T-helper 1 cell (primary cell): ENCODE data around the gene TNNC2.
A peak's percentile ranks its signal among the peaks of the same experiment; 100 is the strongest.
"Not testable (repeated sequence)": the region's sequence is repeated elsewhere in the genome, so short reads cannot be mapped to it uniquely, and the experiment has no call there.

Experiments
- DNase-seq, 5 donors: peaks; one replicate each; pipeline ENCODE4 v3.0.0-alpha.2; 2012 to 2020
- total RNA-seq, 4 donors: gene quantifications; one replicate each; lab custom pipeline; 2026; lab: John Stamatoyannopoulos, UW

Gene TNNC2
- 0 to 0.91 (median 0.47) reads per million in 4 donors for total RNA-seq

GRCh38 chr20:45827030-45827652 lies at the start of gene TNNC2:
Gene TNNC2, minus strand, starts transcription at chr20:45827312. Its CDS starts 64 bp downstream, at chr20:45827248.
- DNase-seq = no peak

- no peak for DNase-seq
Measured at GRCh38 chr20:45874576-45874975, 47.5 kb upstream of the TNNC2 start.

- DNase-seq = not testable (repeated sequence)
Measured at GRCh38 chr20:45874104-45874481, 47.0 kb upstream of the TNNC2 start.

GRCh38 chr20:45873409-45874103 lies 46.4 kb upstream of the TNNC2 start:
- no peak for DNase-seq

- no peak for DNase-seq
Measured at GRCh38 chr20:45872626-45873025, 45.5 kb upstream of the TNNC2 start.

- DNase-seq = no peak
Measured at GRCh38 chr20:45867819-45868176, 40.7 kb upstream of the TNNC2 start.

- DNase-seq = no peak
Measured at GRCh38 chr20:45867136-45867818, 40.2 kb upstream of the TNNC2 start.

- no peak for DNase-seq
Measured at GRCh38 chr20:45866454-45866853, 39.3 kb upstream of the TNNC2 start.

- DNase-seq = no peak
Measured at GRCh38 chr20:45863543-45864470, 36.7 kb upstream of the TNNC2 start.

GRCh38 chr20:45861221-45862075 lies 34.3 kb upstream of the TNNC2 start:
- no peak for DNase-seq

GRCh38 chr20:45860560-45861220 lies 33.6 kb upstream of the TNNC2 start:
- DNase-seq = no peak

GRCh38 chr20:45859916-45860315 lies 32.8 kb upstream of the TNNC2 start:
- no peak for DNase-seq

GRCh38 chr20:45857882-45858216 lies 30.7 kb upstream of the TNNC2 start:
- DNase-seq = no peak

GRCh38 chr20:45857114-45857881 lies 30.2 kb upstream of the TNNC2 start, which contains the start of the genes ACOT8 and ZSWIM3:
Gene ACOT8, minus strand, starts transcription at chr20:45857392. Its CDS starts 77 bp downstream, at chr20:45857315.
Gene ZSWIM3, plus strand, starts transcription at chr20:45857614. Its CDS starts 212 bp downstream, at chr20:45857826.
- peak; percentile 78 to 99 (median 91) for DNase-seq

GRCh38 chr20:45853484-45853883 lies 26.4 kb upstream of the TNNC2 start:
- DNase-seq = no peak

GRCh38 chr20:45852326-45852725 lies 25.2 kb upstream of the TNNC2 start:
- no peak for DNase-seq

- DNase-seq = no peak
Measured at GRCh38 chr20:45851501-45851900, 24.4 kb upstream of the TNNC2 start.

GRCh38 chr20:45850926-45851325 lies 23.8 kb upstream of the TNNC2 start:
- no peak for DNase-seq

GRCh38 chr20:45850238-45850637 lies 23.1 kb upstream of the TNNC2 start:
- DNase-seq = no peak

- no peak for DNase-seq
Measured at GRCh38 chr20:45848969-45849582, 22.0 kb upstream of the TNNC2 start.
